Osteoblast (primary cell): ENCODE results near the gene DGKI. TPM values are rescaled to one million over a fixed set of nuclear protein-coding genes. Genes with fewer than 3 reads are reported as not detected.

Experiments used
- DNase-seq: peaks from one replicate; pipeline ENCODE4 v3.0.0; 2011; ENCODE audit warnings: low spot score, mixed read lengths; ENCODE audit not compliant: insufficient read length; ENCODE audit errors: missing footprints
- H2AFZ ChIP-seq: 2 replicates; pipeline ENCODE4 v1.6.0; 2011; ENCODE audit warnings: mild to moderate bottlenecking, low read length
- H3K27ac ChIP-seq: 2 replicates; pipeline ENCODE4 v1.5.1; 2011; ENCODE audit warnings: mild to moderate bottlenecking, low read depth, low read length, moderate library complexity
- H3K27me3 ChIP-seq: 2 replicates; pipeline ENCODE4 v1.6.0; 2012; ENCODE audit warnings: mild to moderate bottlenecking, control low read depth, inconsistent platforms, low read length, moderate library complexity; ENCODE audit not compliant: insufficient read depth
- H3K36me3 ChIP-seq: 2 replicates; pipeline ENCODE4 v1.5.1; 2011; ENCODE audit warnings: mild to moderate bottlenecking, low read length, control low read depth, moderate library complexity; ENCODE audit not compliant: insufficient read depth
- H3K4me1 ChIP-seq: 2 replicates; pipeline ENCODE4 v1.5.1; 2011; ENCODE audit warnings: mild to moderate bottlenecking, low read length, control low read depth, moderate library complexity; ENCODE audit not compliant: insufficient read depth
- H3K4me2 ChIP-seq: 2 replicates; pipeline ENCODE4 v1.6.0; 2011; ENCODE audit warnings: mild to moderate bottlenecking, low read length; ENCODE audit not compliant: insufficient read depth
- H3K4me3 ChIP-seq: fragments of 200-600 bp; sonication (generic); 3 replicates; pipeline ENCODE4 v1.5.1; 2012; ENCODE audit warnings: mild to moderate bottlenecking, low read length, inconsistent platforms; ENCODE audit not compliant: insufficient read depth
- H3K79me2 ChIP-seq: 2 replicates; pipeline ENCODE4 v1.6.0; 2012; ENCODE audit warnings: mild to moderate bottlenecking, low read length, control low read depth, inconsistent platforms; ENCODE audit not compliant: insufficient read depth
- H3K9me3 ChIP-seq: 2 replicates; pipeline ENCODE4 v1.5.1; 2011; ENCODE audit warnings: low read depth, low read length, control low read depth
- H4K20me1 ChIP-seq: 2 replicates; pipeline ENCODE4 v1.6.0; 2012; ENCODE audit warnings: mild to moderate bottlenecking, low read length, control low read depth; ENCODE audit not compliant: insufficient read depth
- CTCF ChIP-seq: IDR thresholded peaks from 2 replicates; pipeline ENCODE4 v1.5.1; 2011; ENCODE audit warnings: mild to moderate bottlenecking, low read depth, low read length, moderate library complexity; ENCODE audit errors: extremely low read depth
- total RNA-seq: library from RNA; depleted of rRNA; stranded (reverse); fragments of >200 nt; gene quantifications from 2 replicates; pipeline ENCODE4 v1.2.3, GENCODE V29; 2012

DGKI gene
- total RNA-seq, 1 donor: 19.2 TPM

DNA sequence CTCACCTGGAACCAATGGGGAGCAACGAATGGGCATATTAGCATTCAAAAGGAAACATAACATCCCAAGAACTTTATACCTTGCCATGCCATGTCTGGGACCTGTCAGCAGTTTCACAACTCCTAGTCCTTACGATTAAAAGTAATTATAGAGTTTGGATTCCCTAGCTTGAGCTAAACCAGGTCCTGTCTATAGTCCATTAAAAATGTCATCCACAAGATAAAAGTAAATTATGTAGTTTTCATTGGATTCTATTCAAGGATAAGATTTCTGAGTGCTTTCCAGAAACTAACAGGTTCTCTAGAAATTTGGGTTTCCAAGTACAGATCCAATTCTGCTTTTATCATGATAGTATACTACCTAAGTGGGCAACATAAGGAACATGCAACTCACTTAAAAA, 339.7 kb downstream of the DGKI start:
- no peak for DNase-seq
- Histone ChIP-seq H4K20me1 (no peaks in the 10 kb centered on the region), H3K27me3 (no peaks in the 10 kb centered on the region), H3K27ac (no peak overlapping the region), H3K4me3 (no peak overlapping the region), H3K36me3 (no peaks in the 10 kb centered on the region), H3K9me3 (no peaks in the 10 kb centered on the region), H2AFZ (no peak overlapping the region), H3K79me2 (no peaks in the 10 kb centered on the region), H3K4me2 (no peak overlapping the region), H3K4me1 (peaks cover 10% of the 10 kb centered on the region)
- TF ChIP-seq CTCF: no peak

DNA sequence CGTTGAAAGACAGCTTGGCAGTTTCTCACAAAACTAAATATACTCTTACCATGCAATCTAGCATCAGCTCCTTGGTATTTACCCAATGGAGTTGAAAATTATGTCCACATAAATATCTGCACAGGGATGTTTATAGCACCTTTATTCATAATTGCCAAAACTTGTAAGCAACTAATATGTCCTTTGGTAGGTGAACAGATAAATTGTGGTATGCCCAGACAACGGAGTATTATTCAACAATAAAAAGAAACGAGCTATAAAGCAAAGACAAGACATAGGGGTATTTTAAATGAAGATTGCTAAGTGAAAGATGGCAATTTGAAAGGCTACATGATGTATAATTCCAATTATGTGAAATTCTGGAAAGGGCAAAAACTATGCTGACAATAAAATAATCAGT, 340.7 kb downstream of the DGKI start:
- H3K4me1 ChIP-seq: peaks cover 10% of the 10 kb centered on the region
- no peaks in the 10 kb centered on the region for H4K20me1 ChIP-seq
- DNase-seq: no peak
- no peak overlapping the region for H2AFZ ChIP-seq
- no peaks in the 10 kb centered on the region for H3K27me3 ChIP-seq
- no peaks in the 10 kb centered on the region for H3K36me3 ChIP-seq
- no peaks in the 10 kb centered on the region for H3K79me2 ChIP-seq
- no peak overlapping the region for H3K4me2 ChIP-seq
- H3K4me3 ChIP-seq: no peak overlapping the region
- H3K27ac ChIP-seq: no peak overlapping the region
- no peaks in the 10 kb centered on the region for H3K9me3 ChIP-seq
- no peak for TF ChIP-seq CTCF

DNA sequence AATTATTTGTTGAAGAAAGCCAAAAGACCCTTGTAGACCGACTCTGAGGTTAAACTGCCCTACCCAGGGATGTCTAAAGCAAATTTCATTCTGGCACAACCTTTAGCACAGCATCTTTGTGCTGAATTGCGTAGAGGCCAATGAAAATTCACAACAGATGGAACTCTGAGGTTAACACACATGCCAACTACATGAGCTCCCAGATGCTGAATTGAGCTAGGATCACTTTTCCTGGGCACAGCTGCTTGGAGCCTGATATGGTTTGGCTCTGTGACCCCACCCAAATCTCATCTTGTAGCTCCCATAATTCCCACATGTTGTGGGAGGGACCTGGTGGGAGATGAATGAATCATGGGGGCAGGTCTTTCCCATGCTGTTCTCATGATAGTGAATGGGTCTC, 345.2 kb downstream of the DGKI start:
- Histone ChIP-seq H3K36me3 (no peaks in the 10 kb centered on the region), H3K27ac (no peak overlapping the region), H3K4me1 (no peaks in the 10 kb centered on the region), H3K27me3 (no peaks in the 10 kb centered on the region), H3K4me3 (no peak overlapping the region), H2AFZ (no peak overlapping the region), H4K20me1 (no peaks in the 10 kb centered on the region), H3K9me3 (no peaks in the 10 kb centered on the region), H3K79me2 (no peaks in the 10 kb centered on the region), H3K4me2 (no peak overlapping the region)
- TF ChIP-seq CTCF: no peak
- no peak for DNase-seq

GRCh38 chr7:137492889-137493288, 353.9 kb downstream of the DGKI start:
- H3K4me2 ChIP-seq: no peak overlapping the region
- DNase-seq: no peak
- no peaks in the 10 kb centered on the region for H3K36me3 ChIP-seq
- no peaks in the 10 kb centered on the region for H3K27me3 ChIP-seq
- H3K4me3 ChIP-seq: no peak overlapping the region
- H3K79me2 ChIP-seq: no peaks in the 10 kb centered on the region
- H4K20me1 ChIP-seq: no peaks in the 10 kb centered on the region
- H3K27ac ChIP-seq: no peak overlapping the region
- H3K4me1 ChIP-seq: no peaks in the 10 kb centered on the region
- no peak overlapping the region for H2AFZ ChIP-seq
- TF ChIP-seq CTCF: no peak
- H3K9me3 ChIP-seq: no peaks in the 10 kb centered on the region
